HT1080 (cell line): ENCODE results near the gene PARP9. TPM values are rescaled to one million over a fixed set of nuclear protein-coding genes. Genes with fewer than 3 reads are reported as not detected.
A peak's percentile ranks its signal among the peaks of the same experiment; 100 is the strongest.

Source experiments
- DNase-seq: peaks from one replicate; pipeline ENCODE4 v3.0.0-alpha.2; 2015; ENCODE audit warnings: low read depth
- polyA plus RNA-seq, 2 experiments: library from polyadenylated mRNA; depleted of rRNA; stranded (reverse); fragments of >200 nt; gene quantifications; 2 replicates each; pipeline ENCODE4 v1.2.3, GENCODE V29; 2015
- total RNA-seq: library from RNA; depleted of rRNA; stranded (reverse); fragments of >200 nt; shearing (Covaris generic); gene quantifications from 2 replicates; pipeline ENCODE4 v1.2.3, GENCODE V29; 2014; rRNA removed

PARP9 gene
- total RNA-seq: 10.5 and 10.7 TPM in 2 replicates
- polyA plus RNA-seq (2015; cell fraction: cytosol; rRNA removed): 8.6 and 9.1 TPM in 2 replicates
- 17.8 and 18.4 TPM in 2 replicates for polyA plus RNA-seq (2015; cell fraction: nucleus; rRNA removed)

GRCh38 chr3:122564155-122564912, at the start of gene PARP9, which contains the start of gene DTX3L:
Gene PARP9, minus strand, starts transcription at chr3:122564300. Its CDS starts 4,680 bp downstream, at chr3:122559620.
Gene DTX3L, plus strand, starts transcription at chr3:122564338. Its CDS starts 89 bp downstream, at chr3:122564427.
- DNase-seq: peak; percentile 87

- DNase-seq: no peak
These were observed 48.6 kb upstream of the PARP9 start for GRCh38 chr3:122612696-122613095.

GRCh38 chr3:122609798-122610559, 45.9 kb upstream of the PARP9 start:
- peak; percentile 92 for DNase-seq

- no peak for DNase-seq
These were observed 44.8 kb upstream of the PARP9 start for GRCh38 chr3:122608916-122609315.

- DNase-seq: no peak
These were observed 42.2 kb upstream of the PARP9 start for GRCh38 chr3:122606330-122606729.

GRCh38 chr3:122603056-122603455, 39.0 kb upstream of the PARP9 start:
- DNase-seq: no peak

GRCh38 chr3:122602011-122602710, 38.1 kb upstream of the PARP9 start:
- DNase-seq: no peak

GRCh38 chr3:122598556-122598955, 34.5 kb upstream of the PARP9 start:
- no peak for DNase-seq

GRCh38 chr3:122598151-122598550, 34.1 kb upstream of the PARP9 start:
- no peak for DNase-seq

- no peak for DNase-seq
These were observed 29.9 kb upstream of the PARP9 start for GRCh38 chr3:122594025-122594424.

- DNase-seq: no peak
These were observed 26.5 kb upstream of the PARP9 start for GRCh38 chr3:122590610-122591009.

GRCh38 chr3:122589297-122589696, 25.2 kb upstream of the PARP9 start:
- no peak for DNase-seq

- DNase-seq: no peak
These were observed 23.5 kb upstream of the PARP9 start for GRCh38 chr3:122587572-122587971.

GRCh38 chr3:122586773-122587485, 22.8 kb upstream of the PARP9 start:
- no peak for DNase-seq

GRCh38 chr3:122586098-122586497, 22.0 kb upstream of the PARP9 start:
- no peak for DNase-seq

- no peak for DNase-seq
These were observed 18.3 kb upstream of the PARP9 start for GRCh38 chr3:122582390-122582789.

GRCh38 chr3:122581622-122582021, 17.5 kb upstream of the PARP9 start:
- DNase-seq: no peak

- no peak for DNase-seq
These were observed 16.4 kb upstream of the PARP9 start for GRCh38 chr3:122580470-122580869.

- DNase-seq: no peak
These were observed 14.1 kb upstream of the PARP9 start for GRCh38 chr3:122578069-122578740.

- no peak for DNase-seq
These were observed 13.4 kb upstream of the PARP9 start, which contains the start of gene PARP15 for GRCh38 chr3:122577409-122578031. Gene PARP15, plus strand, starts transcription at chr3:122577650. Its CDS starts 18 bp downstream, at chr3:122577668.
